WTC11 (cell line): Measurements from ENCODE around the gene TXNDC5. TPM values are rescaled to one million over a fixed set of nuclear protein-coding genes. Genes with fewer than 3 reads are reported as not detected.

ENCODE experiments used
- ATAC-seq: fragments of 200-7000 bp; cut with Tn5 transposase; 2 replicates; pipeline ENCODE4 v1.10.0; 2021; ENCODE audit warnings: mild to moderate bottlenecking, moderate library complexity
- CTCF ChIA-PET: fragments of 300-600 bp; sonication (Branson Sonifier 250); formaldehyde crosslinking; loops from one replicate; lab custom pipeline; 2021; ENCODE audit warnings: antibody characterized with exemption; lab: Charles Lee
- POLR2A ChIA-PET: fragments of 350-600 bp; sonication (Branson Sonifier 250); formaldehyde crosslinking; loops from one replicate; lab custom pipeline; 2021; ENCODE audit warnings: antibody characterized with exemption; lab: Charles Lee
- DNase-seq: peaks from one replicate; pipeline ENCODE4 v3.0.0; 2021; ENCODE audit warnings: low spot score
- H3K27ac Mint-ChIP-seq: 2 replicates; pipeline ENCODE4 v1.8.0; 2021; ENCODE audit warnings: mixed read lengths
- H3K27me3 Mint-ChIP-seq: 2 replicates; pipeline ENCODE4 v1.8.0; 2021; ENCODE audit warnings: low read depth, mild to moderate bottlenecking, moderate library complexity, mixed read lengths
- H3K36me3 Mint-ChIP-seq: 2 replicates; pipeline ENCODE4 v1.8.0; 2021; ENCODE audit warnings: mixed read lengths
- H3K4me1 Mint-ChIP-seq: 2 replicates; pipeline ENCODE4 v1.8.0; 2022; ENCODE audit warnings: mixed read lengths
- H3K4me3 Mint-ChIP-seq: 2 replicates; pipeline ENCODE4 v1.8.0; 2021; ENCODE audit warnings: mild to moderate bottlenecking, moderate library complexity, mixed read lengths
- H3K9me3 Mint-ChIP-seq: 2 replicates; pipeline ENCODE4 v1.8.0; 2021; ENCODE audit warnings: mixed read lengths
- ELF4 ChIP-seq: sonication (generic); formaldehyde crosslinking; IDR thresholded peaks from 2 replicates; pipeline ENCODE4 v1.8.1; 2022; ENCODE audit warnings: low read depth, mild to moderate bottlenecking, moderate library complexity, missing genetic modification reagents
- ESRRA ChIP-seq: sonication (generic); formaldehyde crosslinking; IDR thresholded peaks from 2 replicates; pipeline ENCODE4 v1.8.1; 2022; ENCODE audit warnings: mild to moderate bottlenecking, missing genetic modification reagents, borderline replicate concordance
- FOXJ3 ChIP-seq: sonication (generic); formaldehyde crosslinking; IDR thresholded peaks from 2 replicates; pipeline ENCODE4 v1.9.0; 2021; ENCODE audit warnings: missing genetic modification reagents, mild to moderate bottlenecking, borderline replicate concordance
- FOXP1 ChIP-seq: sonication (generic); formaldehyde crosslinking; IDR thresholded peaks from 2 replicates; pipeline ENCODE4 v1.8.0; 2022; ENCODE audit warnings: missing genetic modification reagents, mild to moderate bottlenecking, moderate library complexity, borderline replicate concordance
- GTF2I ChIP-seq: fragments of 250-450 bp; sonication (Bioruptor Pico); conservative IDR thresholded peaks from 2 replicates; pipeline ENCODE4 v1.4.0; 2021; ENCODE audit warnings: mild to moderate bottlenecking
- MXD4 ChIP-seq: fragments of 250-450 bp; sonication (Bioruptor Pico); IDR thresholded peaks from 2 replicates; pipeline ENCODE4 v1.8.0; 2021; ENCODE audit warnings: mild to moderate bottlenecking, moderate library complexity, borderline replicate concordance
- NR1H2 ChIP-seq: sonication (generic); formaldehyde crosslinking; IDR thresholded peaks from 2 replicates; pipeline ENCODE4 v1.9.0; 2021; ENCODE audit warnings: mild to moderate bottlenecking, moderate library complexity, missing genetic modification reagents
- NR3C1 ChIP-seq: sonication (generic); formaldehyde crosslinking; conservative IDR thresholded peaks from 2 replicates; pipeline ENCODE4 v1.8.1; 2023; ENCODE audit warnings: low read depth, mild to moderate bottlenecking, missing genetic modification reagents
- OVOL2 ChIP-seq: fragments of 250-450 bp; sonication (Bioruptor Pico); IDR thresholded peaks from 2 replicates; pipeline ENCODE4 v1.9.0; 2021; ENCODE audit warnings: mild to moderate bottlenecking, borderline replicate concordance
- PRDM15 ChIP-seq: sonication (generic); formaldehyde crosslinking; IDR thresholded peaks from 2 replicates; pipeline ENCODE4 v1.8.0; 2022; ENCODE audit warnings: missing genetic modification reagents
- SMAD4 ChIP-seq: sonication (generic); formaldehyde crosslinking; IDR thresholded peaks from 2 replicates; pipeline ENCODE4 v1.8.0; 2022; ENCODE audit warnings: mild to moderate bottlenecking, missing genetic modification reagents
- SP1 ChIP-seq: sonication (generic); formaldehyde crosslinking; conservative IDR thresholded peaks from 2 replicates; pipeline ENCODE4 v1.8.1; 2022; ENCODE audit warnings: missing genetic modification reagents
- ZNF121 ChIP-seq: sonication (generic); formaldehyde crosslinking; IDR thresholded peaks from 2 replicates; pipeline ENCODE4 v1.8.0; 2023; ENCODE audit warnings: missing genetic modification reagents
- ZNF416 ChIP-seq: fragments of 250-450 bp; sonication (Bioruptor Pico); IDR thresholded peaks from 2 replicates; pipeline ENCODE4 v1.9.0; 2021; ENCODE audit warnings: mild to moderate bottlenecking, inconsistent platforms
- total RNA-seq: library from RNA; stranded (reverse); gene quantifications from 3 replicates; pipeline ENCODE4 v1.2.3, GENCODE V29; 2021
- TF ChIP-seq, protein P1 (sequence below): sonication (generic); formaldehyde crosslinking; IDR thresholded peaks from 2 replicates; pipeline ENCODE4 v1.8.0; 2023; ENCODE audit warnings: mild to moderate bottlenecking, missing genetic modification reagents
- TF ChIP-seq, protein P2 (sequence below): sonication (generic); formaldehyde crosslinking; IDR thresholded peaks from 2 replicates; pipeline ENCODE4 v1.8.0; 2022; ENCODE audit warnings: mild to moderate bottlenecking, missing genetic modification reagents
- TF ChIP-seq, protein P3 (sequence below): sonication (generic); formaldehyde crosslinking; IDR thresholded peaks from 2 replicates; pipeline ENCODE4 v1.8.1; 2022; ENCODE audit warnings: missing genetic modification reagents, borderline replicate concordance

TXNDC5 gene
- total RNA-seq, 1 experiment from 2014 or later, result 141 TPM

- ChIA-PET POLR2A (no interaction called here), CTCF (no interaction called here)
- Mint-ChIP-seq H3K27me3 (no peaks in the 10 kb centered on the region), H3K4me1 (no peaks in the 10 kb centered on the region), H3K9me3 (peaks cover 23% of the 10 kb centered on the region), H3K36me3 (peaks cover 17% of the 10 kb centered on the region), H3K27ac (no peak overlapping the region)
- ATAC-seq, result no peak
- DNase-seq, result no peak
- TF ChIP-seq OVOL2 (CRISPR knock-in tag) (no peak), GTF2I (CRISPR knock-in tag) (no peak)
- TF ChIP-seq, all 79 proteins: peak for 0
- H3K4me3 Mint-ChIP-seq, result no peak overlapping the region
Observed at GRCh38 chr6:7921632-7922092, 11.1 kb upstream of the TXNDC5 start.

- CTCF ChIA-PET, result no interaction called here
- POLR2A ChIA-PET, result no interaction called here
- H3K9me3 Mint-ChIP-seq, result peaks cover 17% of the 10 kb centered on the region
Observed at GRCh38 chr6:7921046-7921445, 10.5 kb upstream of the TXNDC5 start.

More at GRCh38 chr6:7921046-7921445, 10.5 kb upstream of the TXNDC5 start:
- H3K27me3 Mint-ChIP-seq, result no peaks in the 10 kb centered on the region
- DNase-seq, result no peak
- ATAC-seq, result no peak
- H3K4me3 Mint-ChIP-seq, result no peak overlapping the region
- H3K4me1 Mint-ChIP-seq, result no peaks in the 10 kb centered on the region
- H3K27ac Mint-ChIP-seq, result no peak overlapping the region
- peaks cover 12% of the 10 kb centered on the region for H3K36me3 Mint-ChIP-seq
- TF ChIP-seq MXD4 (no peak), ESRRA (no peak), ZNF121 (CRISPR knock-in tag) (no peak), ELF4 (CRISPR knock-in tag) (no peak), GTF2I (CRISPR knock-in tag) (no peak), SP1 (CRISPR knock-in tag) (no peak), PRDM15 (CRISPR knock-in tag) (no peak), FOXP1 (CRISPR knock-in tag) (no peak), ZNF416 (no peak), FOXJ3 (CRISPR knock-in tag) (no peak), NR1H2 (CRISPR knock-in tag) (no peak), SMAD4 (CRISPR knock-in tag) (no peak), NR3C1 (CRISPR knock-in tag) (no peak)
- TF ChIP-seq, protein P1, sequence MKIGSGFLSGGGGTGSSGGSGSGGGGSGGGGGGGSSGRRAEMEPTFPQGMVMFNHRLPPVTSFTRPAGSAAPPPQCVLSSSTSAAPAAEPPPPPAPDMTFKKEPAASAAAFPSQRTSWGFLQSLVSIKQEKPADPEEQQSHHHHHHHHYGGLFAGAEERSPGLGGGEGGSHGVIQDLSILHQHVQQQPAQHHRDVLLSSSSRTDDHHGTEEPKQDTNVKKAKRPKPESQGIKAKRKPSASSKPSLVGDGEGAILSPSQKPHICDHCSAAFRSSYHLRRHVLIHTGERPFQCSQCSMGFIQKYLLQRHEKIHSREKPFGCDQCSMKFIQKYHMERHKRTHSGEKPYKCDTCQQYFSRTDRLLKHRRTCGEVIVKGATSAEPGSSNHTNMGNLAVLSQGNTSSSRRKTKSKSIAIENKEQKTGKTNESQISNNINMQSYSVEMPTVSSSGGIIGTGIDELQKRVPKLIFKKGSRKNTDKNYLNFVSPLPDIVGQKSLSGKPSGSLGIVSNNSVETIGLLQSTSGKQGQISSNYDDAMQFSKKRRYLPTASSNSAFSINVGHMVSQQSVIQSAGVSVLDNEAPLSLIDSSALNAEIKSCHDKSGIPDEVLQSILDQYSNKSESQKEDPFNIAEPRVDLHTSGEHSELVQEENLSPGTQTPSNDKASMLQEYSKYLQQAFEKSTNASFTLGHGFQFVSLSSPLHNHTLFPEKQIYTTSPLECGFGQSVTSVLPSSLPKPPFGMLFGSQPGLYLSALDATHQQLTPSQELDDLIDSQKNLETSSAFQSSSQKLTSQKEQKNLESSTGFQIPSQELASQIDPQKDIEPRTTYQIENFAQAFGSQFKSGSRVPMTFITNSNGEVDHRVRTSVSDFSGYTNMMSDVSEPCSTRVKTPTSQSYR (CRISPR knock-in tag), result no peak
- TF ChIP-seq, protein P2, sequence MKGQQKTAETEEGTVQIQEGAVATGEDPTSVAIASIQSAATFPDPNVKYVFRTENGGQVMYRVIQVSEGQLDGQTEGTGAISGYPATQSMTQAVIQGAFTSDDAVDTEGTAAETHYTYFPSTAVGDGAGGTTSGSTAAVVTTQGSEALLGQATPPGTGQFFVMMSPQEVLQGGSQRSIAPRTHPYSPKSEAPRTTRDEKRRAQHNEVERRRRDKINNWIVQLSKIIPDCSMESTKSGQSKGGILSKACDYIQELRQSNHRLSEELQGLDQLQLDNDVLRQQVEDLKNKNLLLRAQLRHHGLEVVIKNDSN (CRISPR knock-in tag), result no peak
- TF ChIP-seq, protein P3, sequence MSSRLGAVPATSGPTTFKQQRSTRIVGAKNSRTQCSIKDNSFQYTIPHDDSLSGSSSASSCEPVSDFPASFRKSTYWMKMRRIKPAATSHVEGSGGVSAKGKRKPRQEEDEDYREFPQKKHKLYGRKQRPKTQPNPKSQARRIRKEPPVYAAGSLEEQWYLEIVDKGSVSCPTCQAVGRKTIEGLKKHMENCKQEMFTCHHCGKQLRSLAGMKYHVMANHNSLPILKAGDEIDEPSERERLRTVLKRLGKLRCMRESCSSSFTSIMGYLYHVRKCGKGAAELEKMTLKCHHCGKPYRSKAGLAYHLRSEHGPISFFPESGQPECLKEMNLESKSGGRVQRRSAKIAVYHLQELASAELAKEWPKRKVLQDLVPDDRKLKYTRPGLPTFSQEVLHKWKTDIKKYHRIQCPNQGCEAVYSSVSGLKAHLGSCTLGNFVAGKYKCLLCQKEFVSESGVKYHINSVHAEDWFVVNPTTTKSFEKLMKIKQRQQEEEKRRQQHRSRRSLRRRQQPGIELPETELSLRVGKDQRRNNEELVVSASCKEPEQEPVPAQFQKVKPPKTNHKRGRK (CRISPR knock-in tag), result no peak
